K562 (cell line): Measurements from ENCODE around the gene VSTM2B.

Experiments
- FOXM1 ChIP-seq, 2 experiments: fragments of 450-650 bp in 1 of 2; sonication (generic) in 1 of 2; formaldehyde crosslinking in 1 of 2; IDR thresholded peaks; 2 replicates each; pipeline versions ENCODE4 v1.6.1 to v1.9.0; 2017 to 2022; ENCODE audit warnings: low read depth in 2 of 2, mild to moderate bottlenecking in 2 of 2, missing genetic modification reagents in 1 of 2, moderate library complexity in 1 of 2
- GTF2F1 ChIP-seq: IDR thresholded peaks from 2 replicates; pipeline ENCODE4 v1.6.1; 2011; ENCODE audit warnings: low read depth, low read length, improper control_type of control experiment
- NONO ChIP-seq, 2 experiments: fragments of 200-400 bp in 1 of 2; fragments of 450-650 bp in 1 of 2; formaldehyde crosslinking in 1 of 2; IDR thresholded peaks; 2 replicates each; pipeline ENCODE4 v1.6.1; 2017; ENCODE audit warnings: low read depth in 2 of 2, mild to moderate bottlenecking in 2 of 2, moderate library complexity in 2 of 2, low read length in 1 of 2
- ZNF232 ChIP-seq: sonication (generic); formaldehyde crosslinking; IDR thresholded peaks from 2 replicates; pipeline ENCODE4 v1.8.0; 2022; ENCODE audit warnings: mild to moderate bottlenecking, missing genetic modification reagents
- TF ChIP-seq, protein P1 (sequence below): sonication (generic); formaldehyde crosslinking; IDR thresholded peaks from 2 replicates; pipeline ENCODE4 v1.8.1; 2022; ENCODE audit warnings: missing genetic modification reagents

DNA sequence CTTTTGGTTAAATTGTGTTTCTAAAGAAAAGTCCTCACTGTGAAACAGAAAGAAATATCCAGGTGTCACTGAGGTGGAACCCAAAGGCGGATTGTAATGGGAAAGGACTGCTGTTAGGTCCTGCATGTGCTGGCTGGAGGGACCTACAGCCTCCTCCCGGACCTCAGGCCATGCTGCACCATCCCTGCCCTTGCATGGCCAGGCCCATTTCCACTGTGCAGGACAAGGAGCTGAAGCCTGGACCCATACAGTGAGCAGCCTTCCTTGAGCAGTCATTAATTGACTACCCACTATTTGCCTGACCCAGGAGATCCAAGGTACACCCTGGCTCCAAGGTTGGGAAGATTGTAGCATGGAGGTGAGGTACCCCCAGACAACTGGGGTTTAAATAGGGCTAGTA lies 17.6 kb downstream of the VSTM2B start:
- TF ChIP-seq, protein P1, sequence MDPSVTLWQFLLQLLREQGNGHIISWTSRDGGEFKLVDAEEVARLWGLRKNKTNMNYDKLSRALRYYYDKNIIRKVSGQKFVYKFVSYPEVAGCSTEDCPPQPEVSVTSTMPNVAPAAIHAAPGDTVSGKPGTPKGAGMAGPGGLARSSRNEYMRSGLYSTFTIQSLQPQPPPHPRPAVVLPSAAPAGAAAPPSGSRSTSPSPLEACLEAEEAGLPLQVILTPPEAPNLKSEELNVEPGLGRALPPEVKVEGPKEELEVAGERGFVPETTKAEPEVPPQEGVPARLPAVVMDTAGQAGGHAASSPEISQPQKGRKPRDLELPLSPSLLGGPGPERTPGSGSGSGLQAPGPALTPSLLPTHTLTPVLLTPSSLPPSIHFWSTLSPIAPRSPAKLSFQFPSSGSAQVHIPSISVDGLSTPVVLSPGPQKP (CRISPR knock-in tag) = no peak
- no peak for TF ChIP-seq NONO (IDR thresholded peaks at IDR 0.05; ENCODE audit: low read depth in 2 of 2, low read length in 1 of 2)
- TF ChIP-seq ZNF232 (CRISPR knock-in tag) = no peak
- no peak for TF ChIP-seq GTF2F1
- no peak for TF ChIP-seq FOXM1 (IDR thresholded peaks at IDR 0.05; ENCODE audit: low read depth)
- TF ChIP-seq FOXM1 (CRISPR knock-in tag; IDR thresholded peaks at IDR 0.05; ENCODE audit: low read depth) = no peak
